ENCODE data around the gene HRAS. TPM values are rescaled to one million over a fixed set of nuclear protein-coding genes. Genes with fewer than 3 reads are reported as not detected.

HRAS gene
- total RNA-seq, 2 donors from 2014 or later, result 29.5 to 73.2 TPM

DNA sequence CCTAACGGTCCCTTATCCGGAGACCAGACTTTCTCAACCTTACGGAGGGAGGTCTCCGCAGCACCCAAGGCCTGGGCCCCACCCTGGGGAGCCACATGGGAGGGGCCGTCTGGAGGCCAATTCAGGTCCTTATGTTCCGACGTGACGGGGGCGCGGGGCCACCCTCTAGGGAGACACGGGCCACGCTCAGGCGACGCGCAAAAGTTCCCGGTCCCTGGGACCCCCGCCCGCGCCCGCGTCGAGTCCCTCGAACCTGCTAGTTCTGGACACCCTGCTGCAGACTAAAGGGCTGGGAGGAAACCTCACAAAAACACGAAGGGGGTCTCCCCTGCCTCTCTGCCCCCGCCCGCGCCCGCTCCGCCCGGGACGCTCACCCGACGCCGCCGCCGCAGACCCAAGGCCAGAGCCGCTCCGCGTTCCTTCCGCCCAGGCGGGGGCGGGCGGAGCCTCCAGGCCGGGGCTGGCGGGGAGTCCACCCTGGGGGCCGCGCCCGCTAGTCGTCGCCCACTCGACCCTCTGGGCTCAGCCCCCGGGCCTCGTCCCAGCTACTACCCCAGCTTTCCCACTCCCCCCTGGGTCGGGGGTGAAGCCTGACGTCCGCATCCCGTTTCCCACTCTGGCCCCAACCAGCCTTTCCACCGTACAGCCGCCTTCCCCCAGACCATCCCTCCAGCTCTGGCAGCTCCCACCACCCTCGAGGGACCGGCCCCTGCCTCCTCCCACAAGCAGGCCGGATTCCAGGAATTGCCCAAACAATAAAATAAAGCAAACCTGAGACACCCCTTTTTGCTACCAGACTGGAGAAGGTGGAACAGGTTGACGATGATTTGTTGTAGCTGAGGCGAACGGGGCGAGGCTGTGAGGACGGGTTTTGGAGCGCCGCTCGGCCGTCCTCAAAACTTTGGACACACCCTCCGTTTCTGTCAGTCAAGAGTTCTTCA is 31.1 kb downstream of the HRAS start:
- no peak for ATAC-seq (replicated peaks)
- H3K36me3 Mint-ChIP-seq (ENCODE audit: low read depth), result peaks cover 58% of the 10 kb centered on the region
- H3K27ac Mint-ChIP-seq, result peak overlapping the region; percentile 63
- peak overlapping the region; percentile 94 for H3K4me3 Mint-ChIP-seq
- no peaks in the 10 kb centered on the region for H3K27me3 Mint-ChIP-seq
- no peaks in the 10 kb centered on the region for H3K4me1 Mint-ChIP-seq
- H3K9me3 Mint-ChIP-seq, result no peaks in the 10 kb centered on the region

DNA sequence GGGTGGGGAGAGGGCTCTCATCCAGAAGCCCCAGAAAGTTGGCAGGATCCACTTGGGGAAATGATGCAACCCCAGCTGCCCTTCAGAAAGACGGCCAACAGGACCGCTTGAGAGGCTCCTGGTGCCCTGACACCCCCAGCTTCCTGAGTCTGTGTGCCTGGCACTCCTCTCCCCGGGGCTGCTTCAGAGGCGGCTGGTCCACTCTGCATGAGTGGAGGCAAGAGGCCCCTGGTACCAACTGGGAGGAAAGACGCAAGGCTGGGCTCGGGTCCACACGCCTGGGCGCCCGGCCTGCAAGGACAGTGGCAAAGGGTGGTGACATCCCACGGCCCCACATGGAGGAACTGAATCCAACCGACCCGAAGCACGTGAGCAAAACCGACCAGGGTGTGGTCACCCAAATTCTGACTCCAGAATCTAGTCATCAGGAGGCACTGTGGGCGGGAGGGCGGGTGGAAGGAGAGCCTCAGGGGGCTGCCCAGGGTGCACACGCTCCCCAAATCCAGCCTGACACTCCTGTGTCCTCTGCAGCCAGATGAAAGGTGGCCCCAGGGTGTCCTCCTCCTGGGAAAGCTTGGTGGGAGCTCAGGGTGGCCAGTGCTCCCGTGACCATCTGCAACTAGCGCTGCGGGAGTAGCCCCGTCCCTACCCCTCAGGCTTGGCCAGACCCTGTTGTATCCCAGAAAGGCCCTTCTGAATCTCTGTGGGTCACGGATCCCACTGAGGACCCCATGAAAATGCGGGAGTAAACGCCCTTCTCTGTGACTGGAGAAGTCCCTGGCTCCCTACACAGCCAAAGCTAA is 32.0 kb downstream of the HRAS start:
- Mint-ChIP-seq H3K36me3 (ENCODE audit: low read depth) (peaks cover 55% of the 10 kb centered on the region), H3K27me3 (no peaks in the 10 kb centered on the region), H3K27ac (peak overlapping the region; percentile 63), H3K4me1 (no peaks in the 10 kb centered on the region), H3K4me3 (peak overlapping the region; percentile 94), H3K9me3 (no peaks in the 10 kb centered on the region)
- no peak for ATAC-seq (replicated peaks)

DNA sequence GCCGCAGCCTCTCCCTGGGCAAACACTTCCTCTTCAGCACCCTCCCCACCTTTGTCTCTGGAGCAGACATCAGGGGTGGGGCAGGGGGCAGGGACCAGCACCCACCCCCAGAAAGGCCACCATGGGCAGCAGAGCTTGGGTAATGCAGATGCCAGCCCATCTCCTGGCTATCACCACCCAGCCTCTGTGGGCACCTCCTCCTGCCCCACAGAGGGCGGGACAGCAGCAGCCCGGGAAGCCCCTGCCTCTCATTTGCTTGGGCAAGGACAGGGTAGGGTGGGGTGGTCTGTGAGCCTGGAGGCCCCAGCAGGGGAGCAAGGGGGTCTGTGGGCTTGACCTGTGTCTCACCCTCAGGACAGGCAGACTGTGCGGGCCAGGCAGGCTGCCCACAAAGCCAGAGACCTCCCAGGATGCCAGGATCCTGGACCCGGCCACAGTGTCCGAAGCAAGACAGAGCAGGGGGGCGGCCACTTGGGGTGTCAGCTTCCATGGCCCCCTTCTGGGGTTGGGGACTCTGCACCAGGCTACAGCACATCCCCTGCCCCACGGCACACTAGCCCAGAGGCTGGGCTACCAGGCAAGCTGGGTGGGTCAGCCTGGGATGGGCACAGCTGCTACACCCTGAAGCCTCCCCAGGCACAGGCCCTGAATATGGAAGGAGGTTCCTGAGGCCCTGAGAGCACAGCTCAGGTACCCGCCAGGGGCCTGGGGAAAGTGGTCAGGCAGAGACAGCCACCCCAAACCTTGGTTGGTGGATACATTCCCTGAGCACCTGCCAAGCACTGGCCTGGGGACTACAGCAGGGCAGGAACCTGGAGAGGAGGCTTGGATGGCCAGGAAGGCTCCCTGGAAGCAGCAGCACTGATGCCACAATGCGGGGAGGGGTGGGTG is 32.8 kb downstream of the HRAS start:
- no peaks in the 10 kb centered on the region for H3K9me3 Mint-ChIP-seq
- peaks cover 2% of the 10 kb centered on the region for H3K4me1 Mint-ChIP-seq
- peaks cover 59% of the 10 kb centered on the region for H3K36me3 Mint-ChIP-seq (ENCODE audit: low read depth)
- no peak for ATAC-seq (replicated peaks)
- H3K27me3 Mint-ChIP-seq, result no peaks in the 10 kb centered on the region
- peak overlapping the region; percentile 63 for H3K27ac Mint-ChIP-seq
- H3K4me3 Mint-ChIP-seq, result peak overlapping the region; percentile 94

DNA sequence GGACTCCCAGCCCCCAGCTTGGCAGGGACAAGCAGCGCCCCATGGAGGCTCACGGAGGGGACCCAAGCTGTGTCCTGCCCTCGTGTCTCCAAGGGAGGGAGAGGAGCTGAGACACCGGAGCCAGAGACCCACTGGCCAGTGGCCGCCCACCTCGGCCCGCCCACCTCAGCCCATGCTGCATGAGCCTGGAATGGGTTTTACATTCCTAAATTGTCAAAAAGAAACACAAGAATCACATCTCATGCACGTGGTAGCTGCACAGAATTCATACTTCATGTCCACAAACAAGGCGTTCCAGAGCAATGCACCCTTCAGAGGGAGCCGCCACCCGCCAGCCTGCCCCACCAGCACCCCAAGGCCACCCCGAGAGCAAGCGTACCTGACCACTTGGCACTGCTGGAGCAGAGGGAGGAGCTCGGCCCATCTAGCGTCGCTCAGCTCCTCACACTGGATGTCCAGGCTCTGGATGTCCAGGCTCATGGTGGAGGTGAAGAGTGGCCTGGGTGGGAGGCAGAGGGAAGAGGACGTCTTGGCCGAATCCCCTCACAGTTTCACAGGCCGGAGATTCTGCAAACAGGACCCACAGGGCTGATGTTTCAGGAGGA is 33.6 kb downstream of the HRAS start:
- no peak for ATAC-seq (replicated peaks)
- no peaks in the 10 kb centered on the region for H3K9me3 Mint-ChIP-seq
- peaks cover 66% of the 10 kb centered on the region for H3K36me3 Mint-ChIP-seq (ENCODE audit: low read depth)
- no peak overlapping the region for H3K4me3 Mint-ChIP-seq
- H3K27me3 Mint-ChIP-seq, result no peaks in the 10 kb centered on the region
- peaks cover 5% of the 10 kb centered on the region for H3K4me1 Mint-ChIP-seq
- H3K27ac Mint-ChIP-seq, result no peak overlapping the region

DNA sequence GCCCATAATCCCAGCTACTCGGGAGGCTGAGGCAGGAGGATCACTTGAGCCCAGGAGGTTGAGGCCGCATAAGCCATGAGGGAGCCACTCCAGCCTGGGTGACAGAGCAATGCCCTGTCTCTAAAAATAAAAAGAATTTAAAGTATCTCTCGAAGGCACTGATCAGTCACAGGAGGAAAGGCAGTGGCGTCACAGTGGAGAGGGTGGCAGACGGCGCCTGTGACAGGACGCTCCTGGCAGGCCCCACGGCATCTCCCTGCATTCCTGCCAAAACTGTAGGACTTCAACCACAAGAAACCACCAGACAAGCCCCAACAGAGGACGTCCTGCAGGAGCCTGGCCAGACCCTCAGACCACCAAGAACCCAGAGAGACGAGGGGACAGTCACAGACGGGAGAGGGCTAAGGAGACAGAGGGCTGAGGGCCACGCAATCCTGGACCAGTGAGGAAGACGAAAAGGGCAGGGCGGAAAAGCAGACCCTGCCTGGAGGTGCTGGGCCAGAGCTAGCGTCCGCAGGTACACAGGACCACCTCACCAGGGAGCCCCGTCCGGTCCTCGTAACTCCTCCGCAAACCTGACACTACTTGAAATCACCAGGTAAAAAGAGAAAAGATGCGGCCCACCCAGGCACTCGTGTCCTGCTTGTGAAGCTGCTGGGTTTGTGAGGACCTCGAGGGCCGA is 34.2 kb downstream of the HRAS start:
- no peak overlapping the region for H3K4me3 Mint-ChIP-seq
- no peaks in the 10 kb centered on the region for H3K27me3 Mint-ChIP-seq
- H3K9me3 Mint-ChIP-seq, result no peaks in the 10 kb centered on the region
- peaks cover 5% of the 10 kb centered on the region for H3K4me1 Mint-ChIP-seq
- peaks cover 66% of the 10 kb centered on the region for H3K36me3 Mint-ChIP-seq (ENCODE audit: low read depth)
- ATAC-seq (replicated peaks), result no peak
- H3K27ac Mint-ChIP-seq, result no peak overlapping the region

DNA sequence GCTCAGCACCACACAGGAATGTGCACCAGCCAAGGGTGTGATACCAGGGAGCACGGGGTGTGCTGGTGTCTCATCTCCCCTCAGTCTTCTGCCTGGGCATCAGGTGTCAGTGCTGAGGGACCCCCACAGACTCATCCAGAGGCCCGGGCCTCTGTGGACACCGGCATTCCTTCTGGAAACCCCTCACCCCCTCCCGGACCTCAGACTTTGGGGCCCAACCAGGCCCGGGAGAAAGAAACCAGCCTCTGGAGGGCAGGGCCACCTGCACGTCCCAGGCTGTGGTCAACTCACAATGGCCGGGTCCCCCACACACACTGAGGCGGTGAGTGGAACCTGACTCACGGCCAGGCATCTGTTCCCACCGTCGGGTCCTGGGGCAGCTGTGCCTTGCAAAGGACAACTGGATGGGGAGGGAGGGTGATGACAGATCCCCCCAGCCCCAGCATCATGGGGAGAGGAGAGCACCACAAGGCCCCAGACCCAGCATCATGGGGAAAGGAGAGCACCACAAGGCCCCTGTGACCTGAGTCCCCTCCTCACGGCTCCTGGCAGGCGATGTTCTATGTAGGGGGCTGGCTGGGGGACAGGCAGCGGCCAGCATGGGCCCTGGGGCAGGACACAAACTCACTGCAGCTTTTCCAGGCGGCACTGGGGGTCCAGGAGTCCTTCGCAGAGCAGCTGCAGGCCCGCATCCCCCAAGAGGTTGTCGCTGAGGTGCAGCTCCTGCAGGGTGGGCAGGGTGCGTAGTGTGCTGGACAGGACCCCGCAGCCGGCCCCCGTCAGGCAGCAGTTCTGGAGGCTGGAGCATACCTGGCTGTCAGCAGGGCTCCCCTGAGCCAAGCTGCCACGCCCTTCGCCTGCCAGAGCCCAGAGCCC is 35.9 kb downstream of the HRAS start:
- Mint-ChIP-seq H3K4me3 (no peak overlapping the region), H3K27ac (no peak overlapping the region), H3K9me3 (no peaks in the 10 kb centered on the region), H3K36me3 (ENCODE audit: low read depth) (peaks cover 70% of the 10 kb centered on the region), H3K4me1 (peaks cover 5% of the 10 kb centered on the region), H3K27me3 (no peaks in the 10 kb centered on the region)
- ATAC-seq (replicated peaks), result no peak

DNA sequence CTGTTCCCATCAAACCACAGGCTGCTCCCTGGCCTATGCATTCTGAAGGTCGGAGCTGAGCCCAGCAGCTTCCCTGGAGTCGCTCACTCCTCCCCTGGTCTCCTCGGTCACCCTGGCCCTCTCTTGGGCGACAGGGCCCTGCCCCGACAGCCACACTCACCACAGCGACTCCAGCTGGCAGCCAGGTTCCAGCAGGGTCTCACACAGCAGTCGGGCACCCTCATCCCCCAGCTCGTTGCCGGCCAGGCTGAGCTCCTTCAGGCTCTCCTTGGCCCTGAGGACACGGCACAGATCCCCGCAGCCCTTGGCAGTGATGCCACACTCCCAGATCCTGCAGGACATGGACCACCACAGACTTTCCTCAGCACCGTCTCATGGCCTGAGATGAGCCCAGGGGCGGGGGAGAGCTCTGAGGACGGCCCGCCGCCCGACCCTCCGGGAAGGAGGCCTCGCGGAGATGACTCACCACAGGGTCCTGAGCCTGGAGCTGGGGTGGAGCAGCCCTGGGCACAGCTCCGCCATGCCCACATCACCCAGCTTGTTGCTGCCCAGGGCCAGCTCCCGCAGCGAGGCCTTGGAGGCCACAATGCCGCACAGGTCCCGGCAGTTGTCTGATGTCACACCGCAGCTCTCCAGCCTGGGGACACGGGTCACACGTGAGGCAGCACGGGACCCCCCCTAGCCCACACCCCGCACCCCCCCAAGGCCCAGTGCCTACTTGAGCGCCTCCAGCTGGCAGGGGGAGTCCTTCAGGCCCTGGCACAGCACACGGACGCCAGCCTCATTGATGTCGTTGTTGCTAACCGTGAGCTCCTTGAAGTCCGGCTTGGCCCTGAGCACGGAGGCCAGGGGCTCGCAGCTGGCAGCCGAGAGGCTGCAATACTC is 36.8 kb downstream of the HRAS start:
- Mint-ChIP-seq H3K27ac (no peak overlapping the region), H3K4me3 (no peak overlapping the region)

DNA sequence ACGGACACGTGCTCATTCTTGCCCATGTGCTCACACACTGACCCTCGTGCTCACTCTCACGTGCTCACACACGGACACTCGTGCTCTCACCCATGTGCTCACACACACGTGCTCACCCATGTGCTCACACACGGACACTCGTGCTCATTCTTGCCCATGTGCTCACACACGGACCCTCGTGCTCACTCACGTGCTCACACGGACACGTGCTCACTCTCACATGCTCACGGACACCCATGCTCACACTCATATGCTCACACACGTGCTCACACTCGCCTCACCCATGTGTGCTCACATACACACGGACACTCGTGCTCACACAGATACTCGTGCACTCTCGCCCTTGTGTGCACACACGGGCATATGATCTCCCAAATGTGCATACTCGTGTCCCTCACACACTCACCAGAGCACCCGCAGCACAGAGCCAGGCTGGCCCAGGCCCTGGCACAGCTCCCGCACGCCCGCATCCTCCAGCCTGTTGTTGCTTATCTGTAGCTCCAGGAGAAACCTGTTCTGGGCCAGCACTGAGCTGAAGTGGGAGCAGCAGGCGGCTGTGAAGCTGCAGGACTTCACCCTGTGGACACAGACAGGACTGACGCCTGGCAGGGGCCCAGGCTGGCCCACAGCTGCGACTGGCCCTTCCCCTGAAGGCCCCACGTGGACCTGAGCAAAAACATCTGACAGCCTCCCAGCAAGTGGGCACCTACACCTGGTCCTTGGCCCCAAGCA is 37.6 kb downstream of the HRAS start:
- no peak for ATAC-seq (replicated peaks)
- H3K4me3 Mint-ChIP-seq, result no peak overlapping the region
- H3K9me3 Mint-ChIP-seq, result no peaks in the 10 kb centered on the region
- peaks cover 74% of the 10 kb centered on the region for H3K36me3 Mint-ChIP-seq (ENCODE audit: low read depth)
- no peaks in the 10 kb centered on the region for H3K27me3 Mint-ChIP-seq
- H3K27ac Mint-ChIP-seq, result no peak overlapping the region
- H3K4me1 Mint-ChIP-seq, result peaks cover 5% of the 10 kb centered on the region

More for the DNA sequence above, 36.8 kb downstream of the HRAS start:
- H3K9me3 Mint-ChIP-seq, result no peaks in the 10 kb centered on the region
- H3K36me3 Mint-ChIP-seq (ENCODE audit: low read depth), result peaks cover 74% of the 10 kb centered on the region
- no peaks in the 10 kb centered on the region for H3K27me3 Mint-ChIP-seq
- H3K4me1 Mint-ChIP-seq, result peaks cover 5% of the 10 kb centered on the region
- ATAC-seq (replicated peaks), result no peak

DNA sequence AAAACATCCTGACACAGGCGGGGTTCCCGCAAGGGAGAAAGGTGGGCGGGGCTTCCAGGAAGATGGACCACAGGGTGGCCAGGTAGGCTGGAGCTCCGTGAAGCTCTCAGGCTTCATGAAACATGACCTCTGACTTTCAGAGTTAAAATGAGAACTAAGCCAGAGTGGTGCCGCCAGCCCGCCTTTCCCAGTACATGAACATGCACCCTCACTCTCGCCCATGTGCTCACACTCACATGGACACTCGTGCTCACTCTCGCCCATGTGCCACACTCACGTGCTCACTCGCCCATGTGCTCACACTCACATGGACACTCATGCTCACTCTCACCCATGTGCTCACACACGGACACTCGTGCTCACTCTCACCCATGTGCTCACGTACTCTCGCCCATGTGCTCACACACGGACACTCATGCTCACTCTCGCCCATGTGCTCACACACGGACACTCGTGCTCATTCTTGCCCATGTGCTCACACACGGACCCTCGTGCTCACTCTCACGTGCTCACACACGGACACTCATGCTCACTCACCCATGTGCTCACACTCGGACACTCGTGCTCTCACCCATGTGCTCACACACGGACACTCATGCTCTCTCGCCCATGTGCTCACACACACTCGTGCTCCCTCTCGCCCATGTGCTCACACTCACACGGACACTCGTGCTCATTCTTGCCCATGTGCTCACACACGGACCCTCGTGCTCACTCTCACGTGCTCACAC is 38.4 kb downstream of the HRAS start:
- no peaks in the 10 kb centered on the region for H3K9me3 Mint-ChIP-seq
- peaks cover 5% of the 10 kb centered on the region for H3K4me1 Mint-ChIP-seq
- peaks cover 73% of the 10 kb centered on the region for H3K36me3 Mint-ChIP-seq (ENCODE audit: low read depth)
- H3K4me3 Mint-ChIP-seq, result no peak overlapping the region
- H3K27ac Mint-ChIP-seq, result no peak overlapping the region
- no peaks in the 10 kb centered on the region for H3K27me3 Mint-ChIP-seq
- ATAC-seq (replicated peaks), result no peak

DNA sequence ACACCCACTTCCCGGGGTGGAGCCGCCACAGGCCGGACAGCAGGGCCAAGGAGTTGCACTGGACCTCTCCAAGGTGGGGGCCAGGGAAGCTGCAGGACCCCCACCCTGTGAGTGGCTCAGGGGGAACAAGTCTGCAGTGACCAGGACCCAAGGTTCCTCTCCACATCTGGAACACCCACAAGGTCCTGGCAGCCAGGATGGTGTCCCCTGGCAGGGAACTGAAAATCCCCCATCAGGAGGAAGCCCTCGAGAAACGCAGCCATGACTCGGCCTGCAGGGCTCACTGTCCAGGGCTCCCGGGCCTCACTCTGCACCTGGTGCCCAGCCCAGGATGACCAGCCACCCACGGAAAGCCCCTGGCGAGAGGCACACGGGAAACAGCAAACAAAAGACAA is 39.8 kb downstream of the HRAS start:
- no peaks in the 10 kb centered on the region for H3K9me3 Mint-ChIP-seq
- peaks cover 58% of the 10 kb centered on the region for H3K36me3 Mint-ChIP-seq (ENCODE audit: low read depth)
- H3K4me1 Mint-ChIP-seq, result peaks cover 5% of the 10 kb centered on the region
- H3K27me3 Mint-ChIP-seq, result no peaks in the 10 kb centered on the region
- H3K27ac Mint-ChIP-seq, result no peak overlapping the region
- no peak for ATAC-seq (replicated peaks)
- no peak overlapping the region for H3K4me3 Mint-ChIP-seq
